ENCODE results near the gene MUC20.

MUC20 gene

GRCh38 chr3:195755391-195755790 is 34.6 kb downstream of the MUC20 start:
- no peak for DNase-seq (ENCODE audit: low spot score)

- no peak for DNase-seq (ENCODE audit: low spot score)
Measured at GRCh38 chr3:195755791-195756676, 35.3 kb downstream of the MUC20 start.

DNA sequence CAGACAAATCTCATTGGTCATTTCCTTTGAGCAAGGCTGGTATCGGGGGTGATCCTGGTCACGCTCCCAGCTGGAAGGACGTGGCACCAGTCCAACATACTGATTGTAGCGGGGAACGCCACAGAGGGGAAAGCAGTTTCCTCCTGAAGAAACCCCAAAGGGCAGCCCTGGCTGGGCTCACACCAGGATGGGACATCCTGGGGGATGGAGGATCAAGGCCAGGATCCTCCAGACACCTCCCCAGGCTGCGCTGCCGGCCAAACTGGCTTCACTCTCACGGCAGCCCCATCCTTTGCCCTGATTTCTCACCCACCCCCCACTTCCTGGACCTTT is 36.6 kb downstream of the MUC20 start:
- no peak for DNase-seq (ENCODE audit: low spot score)

GRCh38 chr3:195757827-195758226 is 37.0 kb downstream of the MUC20 start:
- no peak for DNase-seq (ENCODE audit: low spot score)

DNA sequence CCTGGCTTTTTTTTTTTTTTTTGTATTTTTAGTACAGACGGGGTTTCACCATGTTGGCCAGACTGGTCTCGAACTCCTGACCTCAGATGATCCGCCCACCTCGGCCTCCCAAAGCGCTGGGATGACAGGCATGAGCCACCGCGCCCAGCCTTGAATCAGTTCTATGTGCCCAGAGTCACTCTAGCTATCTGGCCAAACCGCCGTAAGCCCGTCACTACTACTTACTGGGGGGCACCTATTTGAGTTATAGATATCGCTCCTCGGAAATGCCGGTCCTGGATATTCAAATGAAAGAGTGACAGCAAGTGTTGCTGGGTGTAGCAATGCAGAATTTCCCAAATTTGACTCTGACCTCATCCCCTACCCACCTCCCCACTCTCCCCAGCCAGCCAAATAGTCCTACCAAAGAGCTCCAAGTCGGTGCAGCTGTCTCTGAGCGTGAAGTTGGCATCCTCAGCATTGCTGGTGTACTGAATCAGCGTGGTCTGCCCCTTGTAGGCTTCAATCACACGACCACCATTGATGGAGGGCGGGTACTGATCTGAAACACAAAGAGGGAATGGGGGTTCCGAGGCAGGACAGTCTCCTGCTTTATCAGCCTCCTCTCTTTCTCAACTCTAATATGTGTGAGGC is 38.1 kb downstream of the MUC20 start:
- DNase-seq (ENCODE audit: low spot score) = no peak

DNA sequence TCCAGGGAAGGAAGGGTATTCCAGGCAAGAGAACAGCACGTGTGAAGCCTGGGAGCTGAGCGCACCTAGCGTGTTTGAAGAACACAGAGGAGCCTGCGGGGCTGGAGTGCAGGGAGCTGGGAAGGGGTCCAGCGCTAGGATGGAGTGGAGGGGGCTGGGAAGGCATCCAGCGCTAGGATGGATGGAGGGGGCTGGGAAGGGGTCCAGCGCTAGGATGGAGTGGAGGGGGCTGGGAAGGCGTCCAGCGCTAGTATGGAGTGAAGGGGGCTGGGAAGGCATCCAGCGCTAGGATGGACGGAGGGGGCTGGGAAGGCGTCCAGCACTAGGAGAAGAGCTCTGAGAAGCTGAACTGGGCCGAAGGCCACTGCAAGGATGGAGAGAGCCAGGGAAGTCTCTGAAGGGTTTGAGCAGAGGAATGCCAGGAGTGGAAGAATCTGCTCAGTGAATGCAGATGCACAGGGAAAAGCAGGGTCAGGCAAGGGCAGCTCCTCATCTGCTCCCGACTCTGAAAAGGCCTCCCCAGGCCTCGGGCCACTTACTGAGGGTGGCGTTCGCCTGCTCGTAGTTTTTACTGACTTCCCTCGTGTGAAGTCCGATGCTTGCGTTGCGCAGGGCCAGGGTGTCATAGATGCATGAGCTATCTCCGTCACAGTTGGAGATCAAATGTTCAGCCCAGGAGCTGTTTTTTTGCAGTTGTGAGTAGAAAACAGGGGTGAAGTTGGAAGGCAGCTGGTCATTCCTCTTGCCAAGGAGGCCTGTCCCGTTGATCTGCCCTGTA is 39.8 kb downstream of the MUC20 start:
- DNase-seq (ENCODE audit: low spot score) = no peak

- no peak for DNase-seq (ENCODE audit: low spot score)
Measured at GRCh38 chr3:195761123-195761566, 40.4 kb downstream of the MUC20 start.

DNA sequence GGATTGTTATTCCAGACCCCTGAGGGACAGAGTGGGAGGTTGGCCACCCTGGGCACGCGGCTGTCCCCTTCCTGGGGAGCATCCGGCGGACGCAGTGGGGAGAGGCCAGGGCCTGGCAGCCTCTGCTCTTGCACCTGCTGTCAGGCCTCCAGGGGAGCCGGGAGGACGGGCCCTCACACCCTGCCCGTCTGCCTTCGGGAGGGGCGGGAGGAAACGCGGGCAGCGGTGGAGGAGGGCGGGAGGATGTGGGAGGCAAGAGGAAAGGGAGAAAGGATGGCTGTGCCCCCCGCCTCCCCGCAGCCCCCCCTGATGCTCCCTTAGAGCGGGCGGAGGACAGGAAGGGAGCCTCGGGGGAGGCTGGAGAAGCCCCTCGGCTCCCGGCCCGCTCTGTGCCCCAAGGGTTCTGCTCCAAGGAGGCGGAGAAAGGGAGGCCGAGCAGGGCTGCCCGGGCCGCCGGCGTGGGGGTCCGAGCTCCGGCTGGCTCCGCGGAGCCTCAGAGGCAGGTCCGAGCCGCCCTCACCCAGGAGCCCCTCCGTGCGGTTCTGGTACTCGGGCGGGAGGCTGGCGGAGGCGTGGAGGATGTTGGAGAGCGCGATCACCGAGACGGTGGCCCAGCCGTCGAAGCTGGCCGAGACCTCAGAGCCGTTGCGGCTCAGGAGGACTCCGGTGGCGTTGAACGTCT is 40.9 kb downstream of the MUC20 start:
- no peak for DNase-seq (ENCODE audit: low spot score)

DNA sequence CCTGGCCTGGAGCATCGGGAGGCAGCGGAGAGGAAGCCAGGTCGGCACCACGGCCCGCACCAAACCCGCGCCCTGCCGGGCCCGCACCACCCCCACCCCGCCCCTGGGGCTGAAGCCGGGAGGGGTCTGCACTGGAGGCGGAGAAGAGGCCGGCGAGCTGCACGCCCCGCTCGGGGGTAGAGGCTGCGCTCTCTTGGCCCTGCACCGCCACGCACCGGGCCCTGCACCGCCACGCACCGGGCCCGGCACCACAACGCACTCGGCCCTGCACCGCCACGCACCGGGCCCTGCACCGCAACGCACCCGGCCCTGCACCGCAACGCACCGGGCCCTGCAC is 41.4 kb downstream of the MUC20 start:
- DNase-seq (ENCODE audit: low spot score) = no peak

DNA sequence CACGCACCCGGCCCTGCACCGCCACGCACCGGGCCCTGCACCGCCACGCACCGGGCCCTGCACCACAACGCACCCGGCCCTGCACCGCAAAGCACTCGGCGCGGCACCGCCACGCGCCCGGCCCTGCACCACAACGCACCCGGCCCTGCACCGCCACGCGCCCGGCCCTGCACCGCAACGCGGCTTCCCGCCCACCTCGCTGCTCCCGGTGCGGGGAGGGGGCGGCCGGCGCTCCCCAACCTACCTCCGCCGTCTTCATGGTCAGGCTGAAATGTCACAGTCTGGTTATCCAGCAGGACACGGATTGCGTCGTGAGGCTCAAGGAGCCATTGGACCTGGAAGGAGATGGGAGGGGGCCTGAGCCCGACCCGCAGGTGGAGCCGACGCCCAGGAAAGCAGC is 41.8 kb downstream of the MUC20 start:
- DNase-seq (ENCODE audit: low spot score) = no peak

- DNase-seq (ENCODE audit: low spot score) = no peak
Measured at GRCh38 chr3:195763076-195763830, 42.5 kb downstream of the MUC20 start.

GRCh38 chr3:195763843-195764825 is 43.4 kb downstream of the MUC20 start:
- DNase-seq (ENCODE audit: low spot score) = no peak

- no peak for DNase-seq (ENCODE audit: low spot score)
Measured at GRCh38 chr3:195764961-195765706, 44.4 kb downstream of the MUC20 start.

- DNase-seq (ENCODE audit: low spot score) = no peak
Measured at GRCh38 chr3:195766671-195767070, 45.9 kb downstream of the MUC20 start.

DNA sequence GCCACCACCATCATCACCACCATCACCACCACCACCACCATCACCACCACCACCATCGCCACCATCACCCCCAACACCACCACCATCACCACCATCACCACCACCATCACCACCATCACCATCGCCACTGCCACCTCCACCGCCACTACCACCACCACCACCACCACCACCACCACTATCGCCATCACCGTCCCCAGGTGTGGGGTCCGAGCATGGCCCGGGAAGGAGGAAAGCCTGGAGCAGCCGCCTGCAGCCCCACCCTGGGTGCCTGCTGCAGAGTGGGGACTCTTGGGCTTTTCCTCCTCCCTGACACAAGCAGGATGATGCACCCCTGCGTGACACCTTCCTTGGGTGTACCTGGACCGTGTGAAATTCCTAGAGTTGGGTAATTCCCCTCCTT is 47.0 kb downstream of the MUC20 start:
- DNase-seq (ENCODE audit: low spot score) = no peak

DNA sequence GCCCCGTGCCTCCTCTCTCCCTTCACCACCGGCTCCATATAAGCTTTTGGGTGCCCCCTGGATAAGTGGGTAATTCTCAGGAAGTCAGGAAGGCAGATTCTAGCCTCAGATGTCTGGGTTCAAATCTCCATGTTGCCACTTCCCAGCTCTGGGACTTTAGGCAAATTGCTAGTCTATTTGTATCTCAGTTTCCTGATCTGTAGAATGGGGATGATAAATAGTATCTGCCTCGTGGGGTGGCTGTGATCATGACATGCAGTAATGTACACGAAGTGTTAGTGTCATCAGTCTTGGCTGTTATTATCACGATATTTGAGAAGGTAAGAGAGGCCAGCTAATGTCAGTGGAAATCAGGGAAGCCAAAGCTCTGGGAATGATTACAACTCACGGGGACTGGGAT is 47.6 kb downstream of the MUC20 start:
- no peak for DNase-seq (ENCODE audit: low spot score)

DNA sequence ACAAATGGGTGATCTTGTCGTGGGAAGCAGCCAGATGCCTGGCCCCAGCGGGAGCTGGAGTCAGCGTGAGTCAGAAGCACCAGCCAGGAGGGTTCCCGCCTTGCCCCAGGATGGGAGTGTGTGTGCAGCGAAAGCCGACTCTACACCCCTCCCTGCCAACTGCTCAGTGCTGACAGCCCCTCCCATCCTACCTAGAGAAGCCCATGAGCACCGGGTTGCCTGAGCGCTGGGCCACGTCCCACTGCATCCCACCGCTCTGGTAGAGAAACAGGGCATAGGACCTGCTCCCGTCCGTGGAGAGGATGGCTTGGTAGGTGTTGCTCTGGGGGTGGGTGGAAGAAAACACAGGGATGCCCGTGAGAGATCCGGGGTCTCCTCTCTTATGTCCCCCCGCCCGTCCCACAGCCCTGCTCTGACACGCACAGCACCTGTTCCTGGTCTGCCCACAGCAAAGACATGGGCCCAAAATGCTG is 48.1 kb downstream of the MUC20 start:
- DNase-seq (ENCODE audit: low spot score) = no peak

- DNase-seq (ENCODE audit: low spot score) = no peak
Measured at GRCh38 chr3:195769551-195769950, 48.8 kb downstream of the MUC20 start.

DNA sequence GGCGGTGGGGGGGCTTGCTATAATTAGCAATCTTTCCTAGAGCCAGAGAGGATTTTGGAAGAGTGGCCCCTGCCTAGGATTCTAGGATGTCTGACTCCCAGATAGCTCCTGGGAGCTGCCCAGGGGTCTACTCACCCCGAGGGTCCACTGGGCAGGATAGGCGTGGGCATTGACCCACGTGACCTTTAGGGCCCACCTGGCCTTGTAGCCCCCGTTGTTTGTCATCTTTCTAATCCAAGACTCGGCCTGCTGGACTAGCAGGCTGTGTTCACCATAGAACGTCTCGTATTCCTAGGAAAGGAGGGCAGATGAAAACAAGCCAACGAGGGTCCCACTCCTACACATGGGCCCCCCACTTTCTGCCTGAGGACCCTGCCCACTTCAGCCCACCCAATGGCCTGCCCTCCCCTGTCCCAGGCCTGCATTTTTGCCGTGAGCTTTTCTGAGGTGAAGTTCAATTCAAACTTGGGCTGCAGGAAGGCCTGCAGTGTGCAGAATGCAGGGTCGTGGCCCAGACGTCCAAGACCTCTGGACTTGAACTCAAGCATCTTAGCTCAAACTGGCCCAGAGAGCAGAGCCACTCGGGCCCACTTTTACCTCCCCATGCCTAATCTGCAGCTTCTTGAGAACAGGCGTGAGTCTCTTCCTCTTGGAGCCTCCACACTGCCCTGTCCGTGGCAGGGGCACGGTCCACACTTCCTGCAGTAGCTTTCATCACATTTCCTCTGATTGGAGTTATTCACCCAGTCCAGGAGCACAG is 49.5 kb downstream of the MUC20 start:
- no peak for DNase-seq (ENCODE audit: low spot score)
